HG03095 (cell line): ENCODE data around the gene QSOX2.

Experiments
- ATAC-seq: cut with Tn5 transposase; IDR thresholded peaks from one replicate; pipeline ENCODE4 v1.9.1; 2021; ENCODE audit warnings: moderate library complexity; ENCODE audit not compliant: unreplicated experiment

QSOX2 gene

GRCh38 chr9:136194540-136194939, 51.1 kb downstream of the QSOX2 start:
- ATAC-seq = no peak

DNA sequence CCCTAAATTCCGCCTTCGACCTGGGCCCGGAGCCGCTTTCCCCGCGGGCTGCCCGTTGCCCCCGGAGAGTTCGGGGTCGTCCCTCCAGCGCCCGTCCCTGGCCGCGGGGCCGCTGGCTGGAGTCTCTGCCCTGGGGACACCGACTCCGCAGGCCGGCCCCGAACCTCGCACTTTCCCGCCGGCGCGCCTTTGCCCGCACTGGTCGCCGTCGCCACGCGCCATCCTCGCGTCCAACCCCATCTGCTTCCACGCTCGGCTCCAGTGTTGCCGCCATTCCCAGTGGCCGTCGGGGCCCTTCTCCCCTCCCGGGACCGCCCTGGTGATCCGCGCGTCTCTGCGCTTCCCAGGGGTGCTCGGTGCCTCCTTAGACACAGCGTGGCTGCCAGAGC, 51.7 kb downstream of the QSOX2 start:
- ATAC-seq = no peak

GRCh38 chr9:136193127-136193890, 52.3 kb downstream of the QSOX2 start:
- no peak for ATAC-seq

DNA sequence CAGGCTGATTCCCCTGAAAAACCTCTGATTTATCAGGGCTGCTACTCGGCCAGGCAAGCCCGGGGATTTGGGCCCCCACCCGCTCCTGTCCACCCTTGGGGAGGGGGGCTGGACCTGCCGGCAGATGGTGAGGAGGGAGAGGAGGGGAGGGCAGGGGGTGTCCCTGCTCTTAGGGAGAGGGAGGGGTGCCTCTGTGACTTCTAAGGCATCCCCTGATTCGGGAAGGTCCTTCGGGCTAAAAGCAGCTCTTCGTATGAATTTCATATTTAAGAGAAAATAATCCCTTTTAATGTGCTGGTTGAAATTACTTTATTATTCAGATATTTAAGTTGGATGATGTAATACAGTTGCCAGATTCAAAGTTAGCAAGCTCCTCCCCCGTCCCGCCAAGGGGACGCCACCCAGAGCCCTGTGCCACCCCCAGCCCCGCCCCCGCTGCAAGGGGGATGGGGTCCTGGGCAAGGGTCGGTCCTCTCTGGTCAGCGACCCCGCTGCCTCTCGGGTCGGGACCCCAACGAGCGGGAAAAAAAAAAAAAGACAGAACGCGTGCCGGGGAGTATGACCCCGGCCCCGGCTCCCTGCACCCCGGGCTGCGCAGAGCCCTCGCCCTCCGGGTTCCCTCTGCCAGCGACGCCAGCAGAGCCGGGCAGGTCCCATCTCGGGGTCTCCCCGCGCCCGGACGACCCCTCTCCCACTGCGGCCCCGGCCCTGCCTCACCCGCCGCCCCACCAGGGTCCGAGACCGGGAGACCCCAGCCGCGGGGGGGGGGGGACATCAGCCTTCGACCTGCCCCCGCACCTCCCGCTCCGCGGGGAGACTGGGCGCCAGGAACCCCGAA, 53.1 kb downstream of the QSOX2 start:
- no peak for ATAC-seq

DNA sequence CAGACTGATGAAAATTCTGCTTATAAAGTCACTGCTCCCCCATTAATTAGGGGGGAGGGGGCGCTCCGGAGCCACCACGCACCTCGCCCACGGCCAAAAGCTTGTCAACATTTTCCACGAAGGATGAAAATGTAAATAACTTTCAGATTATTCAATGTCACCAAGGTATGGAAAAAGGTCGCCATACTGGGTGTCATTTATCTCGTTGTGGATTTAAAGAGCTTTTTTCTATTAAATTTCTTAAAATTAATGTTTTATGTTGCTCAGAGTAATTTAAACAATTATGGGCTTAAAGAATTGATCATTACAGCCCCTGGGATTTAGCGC, 53.7 kb downstream of the QSOX2 start:
- no peak for ATAC-seq

DNA sequence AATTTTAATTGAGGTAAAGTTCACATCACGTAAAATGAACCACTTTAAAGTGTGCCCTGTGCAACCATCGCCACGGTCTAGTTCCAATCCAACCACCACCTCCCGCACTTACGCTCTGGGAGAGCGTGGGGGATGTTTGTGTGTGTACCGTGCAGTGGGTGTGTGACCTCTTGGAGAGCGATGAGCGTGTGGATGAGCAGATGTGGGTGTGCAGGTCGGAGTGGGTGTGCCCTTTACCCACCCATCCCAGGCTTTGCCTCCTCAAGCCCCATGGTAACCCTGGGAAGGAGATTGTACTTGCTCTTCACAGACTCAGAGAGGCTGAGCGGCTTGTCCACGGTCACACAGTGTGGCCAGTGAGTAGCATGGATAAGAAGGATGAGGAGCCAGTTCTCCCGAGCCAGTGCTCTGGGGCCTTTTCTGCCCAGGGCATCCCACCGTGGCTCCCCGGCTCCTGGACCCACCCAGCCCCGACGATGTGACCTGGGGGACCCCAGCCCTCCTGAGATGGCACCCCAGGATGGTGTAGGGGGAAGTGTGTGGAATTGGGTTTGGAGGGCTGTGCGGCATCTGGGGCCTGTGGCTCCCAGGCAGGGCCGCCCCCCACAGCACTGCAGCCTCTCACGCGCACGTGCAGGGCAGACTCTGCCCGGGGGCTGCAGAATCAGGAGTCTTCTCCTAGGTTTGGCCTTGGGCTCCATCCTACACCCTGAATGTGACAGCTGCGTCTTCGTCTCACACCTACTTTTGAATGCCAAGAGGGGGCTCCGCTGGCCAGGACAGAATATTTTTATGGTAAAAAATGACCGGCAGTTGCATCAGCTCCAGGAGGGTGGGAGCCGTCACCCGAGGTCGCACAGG, 54.3 kb downstream of the QSOX2 start:
- ATAC-seq = no peak

DNA sequence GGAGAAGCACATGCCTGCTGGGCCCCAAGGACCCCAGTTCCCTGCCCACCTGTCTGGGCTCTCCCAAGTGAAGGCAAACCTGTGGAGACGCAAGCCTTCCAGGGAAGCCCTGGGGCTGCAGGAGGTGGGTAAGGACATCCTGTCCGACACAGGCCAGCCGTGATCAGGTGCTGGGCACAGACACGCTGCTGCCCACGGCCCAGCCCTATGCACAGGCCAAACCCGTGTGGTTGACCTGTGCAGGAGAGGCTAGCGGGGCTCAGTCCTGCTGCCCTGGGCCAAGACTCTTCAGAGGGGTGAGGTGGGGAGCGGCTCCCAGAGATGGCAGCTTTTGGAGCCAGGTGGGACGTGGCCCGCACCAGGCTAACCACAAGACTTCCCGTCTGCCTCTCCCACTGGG, 55.0 kb downstream of the QSOX2 start:
- no peak for ATAC-seq

DNA sequence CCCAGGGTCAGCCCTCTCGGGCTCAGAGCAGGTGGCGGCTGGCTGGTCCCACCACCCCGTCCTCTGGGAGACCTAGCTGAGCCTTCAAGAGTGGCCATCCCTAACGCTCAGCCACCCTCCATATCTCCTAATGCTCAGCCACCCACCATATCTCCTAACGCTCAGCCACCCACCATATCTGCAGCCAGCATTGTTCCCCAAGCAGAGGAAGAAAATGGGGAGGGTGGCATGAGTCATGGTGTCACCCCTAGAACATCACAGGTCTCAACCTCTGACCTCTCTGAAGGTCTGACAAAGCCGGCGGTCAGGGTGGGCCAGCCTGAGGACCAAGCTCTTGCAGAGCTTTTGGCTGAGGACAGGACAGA, 55.4 kb downstream of the QSOX2 start:
- ATAC-seq = no peak

DNA sequence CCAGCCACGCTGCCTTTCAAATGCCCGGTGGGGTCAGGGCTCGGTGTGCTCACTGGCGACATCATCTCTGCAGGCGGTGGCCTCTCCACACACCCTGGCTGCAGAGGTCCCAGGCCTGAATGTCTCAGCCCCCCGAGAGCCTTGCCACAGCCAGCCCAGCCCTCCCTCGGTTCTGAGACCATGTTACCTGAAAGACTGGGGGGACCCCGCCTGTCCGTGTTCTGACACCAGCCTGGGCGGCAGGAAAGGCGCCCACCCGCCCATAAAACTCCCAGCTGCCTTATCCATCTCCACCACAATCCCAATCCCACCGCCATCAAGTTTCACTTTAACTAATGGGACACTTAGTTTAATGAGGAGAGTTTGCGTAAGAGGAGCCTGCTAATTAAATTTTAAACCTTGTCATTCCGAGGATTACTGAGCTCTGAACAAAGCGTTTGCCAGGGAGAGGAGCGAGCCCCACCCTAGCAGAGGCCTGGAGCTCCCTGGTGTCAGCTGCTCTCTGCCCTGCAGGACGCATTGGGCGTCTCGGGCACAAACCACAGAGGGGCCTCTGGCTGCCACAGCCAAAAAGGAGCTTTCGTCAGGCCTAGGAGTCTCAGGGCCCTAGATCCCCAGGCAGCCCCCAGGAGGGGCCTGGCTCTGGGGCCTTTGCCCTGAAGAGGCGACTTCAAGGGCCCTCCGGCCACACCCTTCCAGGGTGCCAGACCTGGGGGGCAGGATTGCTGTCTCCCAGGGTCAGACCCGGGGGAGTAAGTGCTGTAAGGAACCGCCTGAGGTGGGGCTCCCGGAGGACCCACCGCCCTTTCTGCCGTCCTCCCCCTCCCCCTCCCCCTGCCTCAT, 56.0 kb downstream of the QSOX2 start:
- no peak for ATAC-seq

- ATAC-seq = no peak
Observed at GRCh38 chr9:136187683-136188586, 57.7 kb downstream of the QSOX2 start.

- no peak for ATAC-seq
Observed at GRCh38 chr9:136187197-136187596, 58.4 kb downstream of the QSOX2 start.

DNA sequence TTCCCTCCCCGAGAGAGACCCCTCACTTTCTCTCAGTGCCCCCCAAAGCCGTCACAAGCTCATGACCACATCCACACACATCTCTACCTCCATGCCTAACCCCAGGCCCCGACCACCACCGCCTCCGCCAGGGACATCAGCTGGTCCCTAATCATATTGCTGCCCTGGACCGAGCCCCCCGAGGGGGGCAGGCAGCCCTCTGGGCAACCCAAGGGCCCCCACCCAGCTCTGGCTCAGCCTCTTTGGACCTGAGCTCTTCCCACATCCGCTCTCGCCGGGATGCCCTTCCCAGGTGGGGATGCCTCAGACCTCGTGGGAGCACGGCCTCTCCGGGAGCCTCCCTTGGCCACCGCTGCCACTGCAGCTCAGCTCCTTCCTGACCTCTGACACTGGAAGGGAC, 59.2 kb downstream of the QSOX2 start:
- no peak for ATAC-seq

DNA sequence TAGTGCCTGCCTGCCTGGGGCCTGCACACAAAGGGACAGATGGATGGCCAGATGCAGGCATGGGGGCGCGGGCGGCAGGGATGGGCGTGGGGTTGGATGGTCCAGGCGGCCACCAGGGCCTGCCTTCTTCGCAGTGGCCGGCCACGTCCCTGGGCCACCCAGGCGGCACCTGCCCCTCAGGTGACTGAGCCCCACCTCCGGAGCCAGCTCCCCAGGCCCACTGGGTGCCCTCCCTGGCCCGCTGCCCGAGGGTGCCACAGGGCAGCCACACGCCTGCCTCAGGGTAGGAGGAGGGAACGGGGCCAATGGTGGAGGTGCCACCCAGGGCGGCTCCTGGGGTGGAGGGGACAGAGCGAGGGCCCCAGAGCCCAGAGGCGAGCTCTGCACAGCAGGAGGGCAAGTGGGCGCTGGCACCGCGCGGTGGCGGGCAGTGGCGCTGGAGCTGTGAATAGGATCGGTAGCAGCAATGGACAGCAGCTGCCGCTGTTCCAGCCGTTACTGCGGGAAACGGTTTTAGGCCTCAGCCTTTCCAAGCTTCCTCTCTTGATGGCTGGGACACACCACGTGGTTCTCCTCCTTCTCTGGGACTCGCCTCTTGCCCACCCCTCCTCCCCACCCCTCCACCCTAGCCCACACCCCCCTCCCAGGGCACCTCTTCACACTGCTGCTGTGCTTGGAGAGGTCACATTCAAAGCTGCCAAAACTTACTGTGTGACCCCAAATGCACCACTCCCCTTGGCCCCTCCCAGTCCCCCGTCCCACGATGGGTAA, 59.8 kb downstream of the QSOX2 start:
- no peak for ATAC-seq

GRCh38 chr9:136185066-136185465, 60.5 kb downstream of the QSOX2 start:
- ATAC-seq = no peak

DNA sequence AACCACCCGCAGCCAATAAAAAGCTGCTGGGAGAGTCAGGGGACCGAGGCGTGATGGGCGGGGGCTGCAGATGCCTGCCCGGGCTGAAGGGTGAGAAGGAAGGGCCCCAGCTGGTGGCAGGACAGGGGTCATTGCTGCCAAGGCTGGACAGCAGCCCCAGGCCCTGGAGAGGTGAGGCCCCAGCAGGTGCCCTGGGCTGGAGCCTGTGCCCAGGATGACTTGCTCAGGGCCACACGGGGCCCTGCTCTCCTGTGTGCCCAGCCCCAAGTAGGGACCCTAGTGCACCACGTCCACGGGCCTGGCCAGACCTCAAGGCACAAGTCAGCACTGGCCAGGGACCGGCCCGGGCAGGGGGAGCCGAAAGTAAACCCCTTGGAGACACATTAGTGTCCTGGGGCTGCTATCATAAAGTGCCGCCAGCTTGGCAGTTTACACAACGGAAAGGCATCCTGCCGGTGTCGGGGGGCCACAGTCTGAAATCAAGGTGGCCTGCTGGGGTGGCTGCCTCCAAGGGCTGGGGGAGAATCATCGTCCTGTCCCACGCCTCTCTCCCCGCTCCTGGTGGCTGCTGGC, 62.7 kb downstream of the QSOX2 start:
- ATAC-seq = no peak

- ATAC-seq = no peak
Observed at GRCh38 chr9:136182420-136182787, 63.2 kb downstream of the QSOX2 start.

- no peak for ATAC-seq
Observed at GRCh38 chr9:136181784-136182419, 63.7 kb downstream of the QSOX2 start.

DNA sequence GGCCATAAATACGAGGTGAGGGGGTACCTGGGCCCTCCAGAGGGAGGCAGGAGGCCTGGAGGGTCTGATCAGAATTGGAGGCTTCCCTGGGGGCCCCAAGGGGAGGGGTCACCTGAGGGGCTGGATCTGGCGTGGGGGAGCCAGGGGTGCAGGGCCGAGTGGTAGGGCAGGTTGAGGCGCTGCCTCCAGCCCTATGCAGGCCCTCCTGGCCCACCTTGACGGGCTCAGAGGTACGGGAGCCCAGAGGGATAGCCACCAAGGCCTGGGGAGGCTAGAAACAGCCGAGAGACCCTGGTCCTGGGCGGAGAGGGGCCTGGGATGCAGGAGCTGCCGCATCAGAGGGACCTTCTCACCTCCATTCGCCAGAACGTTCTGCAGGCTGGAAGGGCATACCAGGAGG, 65.0 kb downstream of the QSOX2 start:
- ATAC-seq = no peak
